CD8-positive, alpha-beta memory T cell (primary cell): ENCODE measurements around the gene ZNF311. TPM values are rescaled to one million over a fixed set of nuclear protein-coding genes. Genes with fewer than 3 reads are reported as not detected.

Experiments
- CTCF ChIA-PET: fragments of 350-600 bp; sonication (Branson Sonifier 250); formaldehyde crosslinking; loops from one replicate; lab custom pipeline; 2021; ENCODE audit warnings: antibody characterized with exemption; lab: Charles Lee
- POLR2A ChIA-PET: fragments of 350-600 bp; sonication (Branson Sonifier 250); formaldehyde crosslinking; loops from one replicate; lab custom pipeline; 2021; ENCODE audit warnings: antibody characterized with exemption; lab: Charles Lee
- DNase-seq, 5 donors: peaks; one replicate each; pipeline versions ENCODE4 v3.0.0 to v3.0.0-alpha.2; 2020 to 2022; ENCODE audit warnings: mixed read lengths in 1 of 5
- H3K27ac ChIP-seq: one replicate; pipeline ENCODE4 v1.7.0; 2013; ENCODE audit warnings: low read depth, mild to moderate bottlenecking, low read length, moderate library complexity
- H3K27me3 ChIP-seq: 2 replicates; pipeline ENCODE4 v1.7.0; 2013; ENCODE audit warnings: low read length, mild to moderate bottlenecking; ENCODE audit not compliant: insufficient read depth, poor library complexity, severe bottlenecking
- H3K36me3 ChIP-seq: 2 replicates; pipeline ENCODE4 v1.7.0; 2013; ENCODE audit warnings: mild to moderate bottlenecking, low read length, moderate library complexity; ENCODE audit not compliant: insufficient read depth
- H3K4me1 ChIP-seq: 2 replicates; pipeline ENCODE4 v1.7.0; 2013; ENCODE audit warnings: mild to moderate bottlenecking, low read length, moderate library complexity; ENCODE audit not compliant: insufficient read depth
- H3K4me3 ChIP-seq: 2 replicates; pipeline ENCODE4 v1.7.0; 2013; ENCODE audit warnings: mild to moderate bottlenecking, low read length
- H3K9me3 ChIP-seq: 2 replicates; pipeline ENCODE4 v1.7.0; 2013; ENCODE audit warnings: mild to moderate bottlenecking, low read length
- H3K27ac Mint-ChIP-seq, 8 donors: one replicate each; pipeline ENCODE4 v1.8.0; 2020 to 2021; ENCODE audit warnings: mixed read lengths in 8 of 8, mild to moderate bottlenecking in 6 of 8, inconsistent platforms in 3 of 8, moderate library complexity in 3 of 8
- H3K27me3 Mint-ChIP-seq, 2 donors: one replicate each; pipeline ENCODE4 v1.8.0; 2020 to 2021; ENCODE audit warnings: mixed read lengths in 2 of 2, mild to moderate bottlenecking in 1 of 2, moderate library complexity in 1 of 2
- H3K36me3 Mint-ChIP-seq, 3 donors: one replicate each; pipeline ENCODE4 v1.8.0; 2020 to 2021; ENCODE audit warnings: mixed read lengths in 3 of 3, inconsistent platforms in 1 of 3, mild to moderate bottlenecking in 1 of 3
- H3K4me1 Mint-ChIP-seq, 3 donors: one replicate each; pipeline ENCODE4 v1.8.0; 2020 to 2021; ENCODE audit warnings: mixed read lengths in 3 of 3, inconsistent platforms in 1 of 3, mild to moderate bottlenecking in 1 of 3
- H3K4me3 Mint-ChIP-seq, 7 donors: one replicate each; pipeline ENCODE4 v1.8.0; 2020 to 2021; ENCODE audit warnings: mixed read lengths in 7 of 7, mild to moderate bottlenecking in 6 of 7, moderate library complexity in 4 of 7, inconsistent platforms in 2 of 7
- H3K9me3 Mint-ChIP-seq, 5 donors: one replicate each; pipeline ENCODE4 v1.8.0; 2020 to 2022; ENCODE audit warnings: mixed read lengths in 5 of 5, mild to moderate bottlenecking in 3 of 5, moderate library complexity in 2 of 5, inconsistent platforms in 1 of 5
- polyA plus RNA-seq: library from polyadenylated mRNA; unstranded; fragments of 300-500 nt; fragmentation: Illumina TruSeq; gene quantifications from one replicate; pipeline ENCODE4 v1.2.3, GENCODE V29; 2021
- total RNA-seq, 2 experiments: library from RNA; stranded (reverse); gene quantifications; one replicate each; pipeline ENCODE4 v1.2.3, GENCODE V29; 2021

Gene ZNF311
- total and polyA plus RNA-seq, 3 experiments from 2014 or later, result 0.66 to 0.73 TPM; not detected in 1

GRCh38 chr6:28981833-28982475, 23.2 kb downstream of the ZNF311 start:
- H3K27me3 ChIP-seq, result no peaks in the 10 kb centered on the region
- peak overlapping the region; percentile 85 to 98 (median 94) for H3K27ac Mint-ChIP-seq
- ChIA-PET CTCF (interaction anchor here (1.3 to 6.9 kb wide), 5 partner anchors 10 to 143 kb away, joined by 3 to 48 read pairs (median 5); no protein-coding TSS in a partner anchor), POLR2A (interaction anchor here (0.6 to 2.5 kb wide), 5 partner anchors 26 to 1659 kb away, joined by 3 to 13 read pairs (median 4); no protein-coding TSS in a partner anchor)
- peak; percentile 53 to 87 (median 81) for DNase-seq
- H3K27me3 Mint-ChIP-seq, result peaks cover 43 to 49% of the 10 kb centered on the region in 2 donors
- H3K36me3 Mint-ChIP-seq, result peaks cover 0 to 11% (median 3%) of the 10 kb centered on the region in 3 donors
- H3K4me3 ChIP-seq, result peak overlapping the region; percentile 99
- no peaks in the 10 kb centered on the region for H3K36me3 ChIP-seq
- H3K4me3 Mint-ChIP-seq, result peak overlapping the region; percentile 92 to 97 (median 95)
- peaks cover 53 to 78% (median 72%) of the 10 kb centered on the region in 3 donors for H3K4me1 Mint-ChIP-seq
- peaks cover 31% of the 10 kb centered on the region for H3K4me1 ChIP-seq
- peaks cover 0 to 8% (median 5%) of the 10 kb centered on the region in 5 donors for H3K9me3 Mint-ChIP-seq
- H3K27ac ChIP-seq, result peak overlapping the region; percentile 77
- no peaks in the 10 kb centered on the region for H3K9me3 ChIP-seq

GRCh38 chr6:28981431-28981832, 23.7 kb downstream of the ZNF311 start:
- Histone ChIP-seq H3K27me3 (no peaks in the 10 kb centered on the region), H3K4me1 (peaks cover 31% of the 10 kb centered on the region), H3K27ac (peak overlapping the region; percentile 77), H3K4me3 (peak overlapping the region; percentile 99), H3K36me3 (no peaks in the 10 kb centered on the region), H3K9me3 (no peaks in the 10 kb centered on the region)
- H3K36me3 Mint-ChIP-seq, result peaks cover 0 to 11% (median 3%) of the 10 kb centered on the region in 3 donors
- CTCF ChIA-PET, result interaction anchor here (1.1 to 6.9 kb wide), 6 partner anchors 10 to 143 kb away, joined by 3 to 48 read pairs (median 4); no protein-coding TSS in a partner anchor
- peaks cover 56 to 78% (median 70%) of the 10 kb centered on the region in 3 donors for H3K4me1 Mint-ChIP-seq
- peak overlapping the region; percentile 92 to 97 (median 95) for H3K4me3 Mint-ChIP-seq
- peak; percentile 47 to 84 (median 79) for DNase-seq
- H3K9me3 Mint-ChIP-seq, result peaks cover 0 to 6% (median 5%) of the 10 kb centered on the region in 5 donors
- POLR2A ChIA-PET, result interaction anchor here (0.6 to 2.5 kb wide), 5 partner anchors 25 to 1658 kb away, joined by 3 to 13 read pairs (median 3); no protein-coding TSS in a partner anchor
- H3K27me3 Mint-ChIP-seq, result peaks cover 41 to 49% of the 10 kb centered on the region in 2 donors
- peak overlapping the region; percentile 85 to 98 (median 94) for H3K27ac Mint-ChIP-seq

GRCh38 chr6:28980852-28981430, 24.2 kb downstream of the ZNF311 start:
- Histone ChIP-seq H3K4me1 (peaks cover 31% of the 10 kb centered on the region), H3K36me3 (no peaks in the 10 kb centered on the region), H3K4me3 (peak overlapping the region; percentile 99), H3K27ac (peak overlapping the region; percentile 77), H3K27me3 (no peaks in the 10 kb centered on the region), H3K9me3 (no peaks in the 10 kb centered on the region)
- peak in 4 of 5 donors; percentile 27 to 57 (median 42) for DNase-seq
- Mint-ChIP-seq H3K9me3 (peaks cover 0 to 6% (median 5%) of the 10 kb centered on the region in 5 donors), H3K27ac (peak overlapping the region; percentile 68 to 98 (median 94)), H3K4me3 (peak overlapping the region; percentile 92 to 97 (median 95)), H3K27me3 (peaks cover 39 to 46% of the 10 kb centered on the region in 2 donors), H3K36me3 (peaks cover 0 to 11% (median 3%) of the 10 kb centered on the region in 3 donors), H3K4me1 (peaks cover 55 to 76% (median 65%) of the 10 kb centered on the region in 3 donors)
- CTCF ChIA-PET, result interaction anchor here (1.1 to 6.9 kb wide), 8 partner anchors 11 to 142 kb away, joined by 3 to 48 read pairs (median 4); no protein-coding TSS in a partner anchor
- POLR2A ChIA-PET, result interaction anchor here (0.6 to 2.5 kb wide), 4 partner anchors 58 to 1658 kb away, joined by 3 to 13 read pairs (median 4); no protein-coding TSS in a partner anchor

GRCh38 chr6:28980137-28980851, 24.8 kb downstream of the ZNF311 start:
- Histone ChIP-seq H3K36me3 (no peaks in the 10 kb centered on the region), H3K9me3 (no peaks in the 10 kb centered on the region), H3K4me3 (peak overlapping the region; percentile 99), H3K27ac (peak overlapping the region; percentile 77), H3K4me1 (peaks cover 31% of the 10 kb centered on the region), H3K27me3 (no peaks in the 10 kb centered on the region)
- peaks cover 49 to 70% (median 58%) of the 10 kb centered on the region in 3 donors for H3K4me1 Mint-ChIP-seq
- peak overlapping the region; percentile 1 to 97 (median 92) for H3K4me3 Mint-ChIP-seq
- CTCF ChIA-PET, result interaction anchor here (1.1 to 6.9 kb wide), 7 partner anchors 11 to 142 kb away, joined by 3 to 48 read pairs (median 3); no protein-coding TSS in a partner anchor
- POLR2A ChIA-PET, result interaction anchor here (1.1 to 2.5 kb wide), 2 partner anchors 58 to 143 kb away, joined by 4 to 13 read pairs; no protein-coding TSS in a partner anchor
- peaks cover 0 to 6% (median 5%) of the 10 kb centered on the region in 5 donors for H3K9me3 Mint-ChIP-seq
- peak overlapping the region in 1 of 8 donors; percentile 98 for H3K27ac Mint-ChIP-seq
- no peak for DNase-seq
- H3K27me3 Mint-ChIP-seq, result peaks cover 37 to 42% of the 10 kb centered on the region in 2 donors
- peaks cover 0 to 11% (median 3%) of the 10 kb centered on the region in 3 donors for H3K36me3 Mint-ChIP-seq

- CTCF ChIA-PET, result interaction anchor here (6.9 kb wide), 1 partner anchor 141 kb away, joined by 48 read pairs; no protein-coding TSS in a partner anchor
- Mint-ChIP-seq H3K9me3 (peaks cover 0 to 6% (median 4%) of the 10 kb centered on the region in 5 donors), H3K36me3 (peaks cover 0 to 11% (median 3%) of the 10 kb centered on the region in 3 donors), H3K27me3 (peaks cover 40 to 42% of the 10 kb centered on the region in 2 donors), H3K4me3 (peak overlapping the region in 4 of 7 donors; percentile 8 to 93 (median 60)), H3K27ac (peak overlapping the region in 1 of 8 donors; percentile 98), H3K4me1 (peaks cover 44 to 64% (median 52%) of the 10 kb centered on the region in 3 donors)
- no peaks in the 10 kb centered on the region for H3K36me3 ChIP-seq
- POLR2A ChIA-PET, result no interaction called here
- peaks cover 31% of the 10 kb centered on the region for H3K4me1 ChIP-seq
- no peak for DNase-seq
- H3K4me3 ChIP-seq, result no peak overlapping the region
- no peaks in the 10 kb centered on the region for H3K9me3 ChIP-seq
- H3K27ac ChIP-seq, result peak overlapping the region; percentile 77
- H3K27me3 ChIP-seq, result no peaks in the 10 kb centered on the region
Observed at GRCh38 chr6:28979679-28980078, 25.4 kb downstream of the ZNF311 start.

GRCh38 chr6:28978959-28979561, 26.1 kb downstream of the ZNF311 start:
- H3K9me3 ChIP-seq, result no peaks in the 10 kb centered on the region
- peaks cover 42 to 48% of the 10 kb centered on the region in 2 donors for H3K27me3 Mint-ChIP-seq
- no peaks in the 10 kb centered on the region for H3K27me3 ChIP-seq
- peaks cover 40 to 58% (median 51%) of the 10 kb centered on the region in 3 donors for H3K4me1 Mint-ChIP-seq
- peaks cover 0 to 11% (median 3%) of the 10 kb centered on the region in 3 donors for H3K36me3 Mint-ChIP-seq
- no peak overlapping the region for H3K4me3 ChIP-seq
- ChIA-PET POLR2A (no interaction called here), CTCF (no interaction called here)
- no peaks in the 10 kb centered on the region for H3K36me3 ChIP-seq
- peaks cover 0 to 6% (median 4%) of the 10 kb centered on the region in 5 donors for H3K9me3 Mint-ChIP-seq
- peak overlapping the region in 1 of 8 donors; percentile 98 for H3K27ac Mint-ChIP-seq
- DNase-seq, result no peak
- peak overlapping the region; percentile 77 for H3K27ac ChIP-seq
- peaks cover 31% of the 10 kb centered on the region for H3K4me1 ChIP-seq
- peak overlapping the region in 3 of 7 donors; percentile 4 to 93 (median 25) for H3K4me3 Mint-ChIP-seq

GRCh38 chr6:28978133-28978491, 27.0 kb downstream of the ZNF311 start:
- Mint-ChIP-seq H3K4me3 (peak overlapping the region; percentile 43 to 81 (median 68)), H3K27me3 (peaks cover 45 to 49% of the 10 kb centered on the region in 2 donors), H3K9me3 (peaks cover 0 to 6% (median 4%) of the 10 kb centered on the region in 5 donors), H3K36me3 (peaks cover 0 to 11% (median 3%) of the 10 kb centered on the region in 3 donors), H3K4me1 (peaks cover 33 to 50% (median 44%) of the 10 kb centered on the region in 3 donors), H3K27ac (no peak overlapping the region)
- no peaks in the 10 kb centered on the region for H3K9me3 ChIP-seq
- ChIA-PET CTCF (no interaction called here), POLR2A (no interaction called here)
- H3K27me3 ChIP-seq, result no peaks in the 10 kb centered on the region
- peak overlapping the region; percentile 77 for H3K27ac ChIP-seq
- no peak for DNase-seq
- H3K4me1 ChIP-seq, result peaks cover 28% of the 10 kb centered on the region
- no peak overlapping the region for H3K4me3 ChIP-seq
- H3K36me3 ChIP-seq, result no peaks in the 10 kb centered on the region
